SK-N-SH treated with all-trans-retinoic acid at 6 μM for 48 hours (cell line): Measurements from ENCODE around the gene JPT1.
"Not testable (repeated sequence)": the region's sequence is repeated elsewhere in the genome, so short reads cannot be mapped to it uniquely, and the experiment has no call there.

Source experiments
- ATAC-seq: fragments of 200-7000 bp; cut with Tn5 transposase; 3 replicates; pipeline ENCODE4 v1.9.1; 2020; ENCODE audit warnings: mild to moderate bottlenecking, moderate library complexity
- ARNTL ChIP-seq: fragments of 450-650 bp; formaldehyde crosslinking; IDR thresholded peaks from 2 replicates; pipeline ENCODE4 v1.5.0; 2020; ENCODE audit warnings: low read depth, mild to moderate bottlenecking, moderate library complexity, borderline replicate concordance
- BACH2 ChIP-seq: fragments of 250-450 bp; sonication (Bioruptor Pico); IDR thresholded peaks from 2 replicates; pipeline ENCODE4 v1.9.0; 2021; ENCODE audit warnings: mild to moderate bottlenecking, borderline replicate concordance
- CSDC2 ChIP-seq: fragments of 250-450 bp; sonication (Bioruptor Pico); IDR thresholded peaks from 2 replicates; pipeline ENCODE4 v1.5.0; 2020; ENCODE audit warnings: mild to moderate bottlenecking, moderate library complexity
- ESRRG ChIP-seq: fragments of 250-450 bp; sonication (Bioruptor Pico); IDR thresholded peaks from 2 replicates; pipeline ENCODE4 v1.6.1; 2021; ENCODE audit warnings: mild to moderate bottlenecking
- GLIS3 ChIP-seq: fragments of 250-450 bp; sonication (Bioruptor Pico); IDR thresholded peaks from 2 replicates; pipeline ENCODE4 v1.5.0; 2020; ENCODE audit warnings: mild to moderate bottlenecking, moderate library complexity
- ISL1 ChIP-seq: fragments of 250-450 bp; sonication (Bioruptor Pico); IDR thresholded peaks from 2 replicates; pipeline ENCODE4 v2.1.2; 2022; ENCODE audit warnings: mild to moderate bottlenecking, moderate library complexity
- PPARA ChIP-seq: fragments of 250-450 bp; sonication (Bioruptor Pico); IDR thresholded peaks from 2 replicates; pipeline ENCODE4 v1.5.0; 2020; ENCODE audit warnings: mild to moderate bottlenecking, borderline replicate concordance
- RARB ChIP-seq: fragments of 250-450 bp; sonication (Bioruptor Pico); IDR thresholded peaks from 2 replicates; pipeline ENCODE4 v1.8.0; 2021; ENCODE audit warnings: mild to moderate bottlenecking, moderate library complexity
- SNAI2 ChIP-seq: fragments of 250-450 bp; sonication (Bioruptor Pico); IDR thresholded peaks from 2 replicates; pipeline ENCODE4 v1.5.0; 2020; ENCODE audit warnings: mild to moderate bottlenecking, moderate library complexity
- TCF4 ChIP-seq: fragments of 250-450 bp; sonication (Bioruptor Pico); IDR thresholded peaks from 2 replicates; pipeline ENCODE4 v1.8.0; 2021; ENCODE audit warnings: mild to moderate bottlenecking, moderate library complexity, borderline replicate concordance
- TOX ChIP-seq: fragments of 250-450 bp; sonication (Bioruptor Pico); IDR thresholded peaks from 2 replicates; pipeline ENCODE4 v1.8.0; 2021; ENCODE audit warnings: mild to moderate bottlenecking, moderate library complexity, borderline replicate concordance
- ZC3H10 ChIP-seq: fragments of 250-450 bp; sonication (Bioruptor Pico); IDR thresholded peaks from 2 replicates; pipeline ENCODE4 v1.5.1; 2021; ENCODE audit warnings: mild to moderate bottlenecking, moderate library complexity
- ZFP3 ChIP-seq: fragments of 250-450 bp; sonication (Bioruptor Pico); IDR thresholded peaks from 2 replicates; pipeline ENCODE4 v1.5.0; 2020; ENCODE audit warnings: mild to moderate bottlenecking, moderate library complexity
- ZFP30 ChIP-seq: fragments of 450-650 bp; formaldehyde crosslinking; IDR thresholded peaks from 2 replicates; pipeline ENCODE4 v1.5.0; 2022; ENCODE audit warnings: mild to moderate bottlenecking, moderate library complexity
- ZNF565 ChIP-seq: fragments of 450-650 bp; formaldehyde crosslinking; conservative IDR thresholded peaks from 2 replicates; pipeline ENCODE4 v1.5.0; 2020; ENCODE audit warnings: low read depth, mild to moderate bottlenecking, moderate library complexity
- ZNF70 ChIP-seq: fragments of 450-650 bp; formaldehyde crosslinking; IDR thresholded peaks from 2 replicates; pipeline ENCODE4 v1.5.0; 2020; ENCODE audit warnings: mild to moderate bottlenecking, moderate library complexity
- ZNF8 ChIP-seq: fragments of 450-650 bp; formaldehyde crosslinking; IDR thresholded peaks from 2 replicates; pipeline ENCODE4 v1.5.0; 2020; ENCODE audit warnings: mild to moderate bottlenecking, moderate library complexity
- TF ChIP-seq, protein P1 (sequence below): fragments of 250-450 bp; sonication (Bioruptor Pico); IDR thresholded peaks from 2 replicates; pipeline ENCODE4 v1.5.0; 2020; ENCODE audit warnings: mild to moderate bottlenecking, moderate library complexity
- TF ChIP-seq, protein P2 (sequence below): fragments of 250-450 bp; sonication (Bioruptor Pico); IDR thresholded peaks from 2 replicates; pipeline ENCODE4 v1.8.0; 2021; ENCODE audit warnings: low read depth, mild to moderate bottlenecking, moderate library complexity, borderline replicate concordance
- TF ChIP-seq, protein P3 (sequence below): fragments of 250-450 bp; sonication (Bioruptor Pico); IDR thresholded peaks from 2 replicates; pipeline ENCODE4 v1.8.0; 2020; ENCODE audit warnings: mild to moderate bottlenecking, moderate library complexity, borderline replicate concordance
- TF ChIP-seq, protein P4 (sequence below): fragments of 250-450 bp; sonication (Bioruptor Pico); IDR thresholded peaks from 2 replicates; pipeline ENCODE4 v1.5.1; 2021; ENCODE audit warnings: mild to moderate bottlenecking, moderate library complexity

The JPT1 gene

DNA sequence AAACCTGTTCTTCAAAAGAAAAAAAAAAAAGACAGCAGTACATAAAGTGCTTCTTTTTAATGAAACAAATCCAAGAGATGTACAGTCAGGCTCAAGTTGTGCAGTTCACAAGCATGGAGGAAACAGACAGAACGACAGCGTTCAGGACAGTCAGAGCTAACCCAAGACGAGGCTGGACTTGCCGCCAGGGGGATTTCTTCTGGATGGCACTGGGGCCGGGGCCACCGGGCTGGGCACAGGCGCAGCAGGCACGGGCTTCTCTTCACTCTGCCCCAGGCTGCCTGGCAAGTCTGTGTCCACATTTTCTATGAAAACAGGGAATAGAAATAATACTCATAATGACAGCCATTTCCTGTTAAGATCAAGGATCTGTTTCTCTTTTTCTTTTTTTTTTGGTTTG is 18.4 kb downstream of the JPT1 start:
- no peak for ATAC-seq
- no peak for TF ChIP-seq PPARA (CRISPR knock-in tag)
- TF ChIP-seq RARB (CRISPR knock-in tag): no peak
- TF ChIP-seq ISL1: no peak
- TF ChIP-seq ESRRG (CRISPR knock-in tag): no peak
- TF ChIP-seq TCF4 (CRISPR knock-in tag): no peak
- no peak for TF ChIP-seq ZNF565 (CRISPR knock-in tag)
- TF ChIP-seq, protein P1, sequence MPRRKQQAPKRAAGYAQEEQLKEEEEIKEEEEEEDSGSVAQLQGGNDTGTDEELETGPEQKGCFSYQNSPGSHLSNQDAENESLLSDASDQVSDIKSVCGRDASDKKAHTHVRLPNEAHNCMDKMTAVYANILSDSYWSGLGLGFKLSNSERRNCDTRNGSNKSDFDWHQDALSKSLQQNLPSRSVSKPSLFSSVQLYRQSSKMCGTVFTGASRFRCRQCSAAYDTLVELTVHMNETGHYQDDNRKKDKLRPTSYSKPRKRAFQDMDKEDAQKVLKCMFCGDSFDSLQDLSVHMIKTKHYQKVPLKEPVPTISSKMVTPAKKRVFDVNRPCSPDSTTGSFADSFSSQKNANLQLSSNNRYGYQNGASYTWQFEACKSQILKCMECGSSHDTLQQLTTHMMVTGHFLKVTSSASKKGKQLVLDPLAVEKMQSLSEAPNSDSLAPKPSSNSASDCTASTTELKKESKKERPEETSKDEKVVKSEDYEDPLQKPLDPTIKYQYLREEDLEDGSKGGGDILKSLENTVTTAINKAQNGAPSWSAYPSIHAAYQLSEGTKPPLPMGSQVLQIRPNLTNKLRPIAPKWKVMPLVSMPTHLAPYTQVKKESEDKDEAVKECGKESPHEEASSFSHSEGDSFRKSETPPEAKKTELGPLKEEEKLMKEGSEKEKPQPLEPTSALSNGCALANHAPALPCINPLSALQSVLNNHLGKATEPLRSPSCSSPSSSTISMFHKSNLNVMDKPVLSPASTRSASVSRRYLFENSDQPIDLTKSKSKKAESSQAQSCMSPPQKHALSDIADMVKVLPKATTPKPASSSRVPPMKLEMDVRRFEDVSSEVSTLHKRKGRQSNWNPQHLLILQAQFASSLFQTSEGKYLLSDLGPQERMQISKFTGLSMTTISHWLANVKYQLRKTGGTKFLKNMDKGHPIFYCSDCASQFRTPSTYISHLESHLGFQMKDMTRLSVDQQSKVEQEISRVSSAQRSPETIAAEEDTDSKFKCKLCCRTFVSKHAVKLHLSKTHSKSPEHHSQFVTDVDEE (CRISPR knock-in tag): no peak
- no peak for TF ChIP-seq ZC3H10 (CRISPR knock-in tag)
- no peak for TF ChIP-seq ZNF8 (CRISPR knock-in tag)
- no peak for TF ChIP-seq TOX
- TF ChIP-seq ZFP30 (CRISPR knock-in tag): no peak
- no peak for TF ChIP-seq ARNTL (CRISPR knock-in tag)
- TF ChIP-seq, protein P2, sequence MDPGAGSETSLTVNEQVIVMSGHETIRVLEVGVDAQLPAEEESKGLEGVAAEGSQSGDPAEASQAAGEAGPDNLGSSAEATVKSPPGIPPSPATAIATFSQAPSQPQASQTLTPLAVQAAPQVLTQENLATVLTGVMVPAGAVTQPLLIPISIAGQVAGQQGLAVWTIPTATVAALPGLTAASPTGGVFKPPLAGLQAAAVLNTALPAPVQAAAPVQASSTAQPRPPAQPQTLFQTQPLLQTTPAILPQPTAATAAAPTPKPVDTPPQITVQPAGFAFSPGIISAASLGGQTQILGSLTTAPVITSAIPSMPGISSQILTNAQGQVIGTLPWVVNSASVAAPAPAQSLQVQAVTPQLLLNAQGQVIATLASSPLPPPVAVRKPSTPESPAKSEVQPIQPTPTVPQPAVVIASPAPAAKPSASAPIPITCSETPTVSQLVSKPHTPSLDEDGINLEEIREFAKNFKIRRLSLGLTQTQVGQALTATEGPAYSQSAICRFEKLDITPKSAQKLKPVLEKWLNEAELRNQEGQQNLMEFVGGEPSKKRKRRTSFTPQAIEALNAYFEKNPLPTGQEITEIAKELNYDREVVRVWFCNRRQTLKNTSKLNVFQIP (CRISPR knock-in tag): no peak
- TF ChIP-seq SNAI2 (CRISPR knock-in tag): no peak
- no peak for TF ChIP-seq GLIS3 (CRISPR knock-in tag)
- no peak for TF ChIP-seq ZNF70 (CRISPR knock-in tag)
- TF ChIP-seq, all 23 proteins: peak for 0

DNA sequence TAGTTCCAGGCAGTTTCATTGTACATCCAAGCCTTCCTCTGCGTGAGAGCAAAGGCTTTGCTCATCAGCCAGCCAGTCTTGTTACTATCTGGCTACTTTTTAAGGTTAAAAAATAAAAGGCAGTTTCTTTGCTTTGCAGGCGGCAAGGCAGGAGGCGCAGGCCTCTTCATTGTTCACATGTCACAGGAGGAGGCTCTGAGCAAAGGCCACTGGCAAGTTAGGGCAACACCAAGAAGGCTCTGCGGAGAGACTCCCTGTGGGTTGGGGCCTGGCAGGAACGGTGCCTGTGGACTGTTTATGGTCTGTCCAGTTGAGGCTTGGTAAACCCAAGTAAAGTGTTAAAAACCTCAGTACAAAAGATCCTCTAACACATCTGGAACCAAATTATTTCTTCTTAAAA is 18.9 kb downstream of the JPT1 start:
- TF ChIP-seq, protein P3, sequence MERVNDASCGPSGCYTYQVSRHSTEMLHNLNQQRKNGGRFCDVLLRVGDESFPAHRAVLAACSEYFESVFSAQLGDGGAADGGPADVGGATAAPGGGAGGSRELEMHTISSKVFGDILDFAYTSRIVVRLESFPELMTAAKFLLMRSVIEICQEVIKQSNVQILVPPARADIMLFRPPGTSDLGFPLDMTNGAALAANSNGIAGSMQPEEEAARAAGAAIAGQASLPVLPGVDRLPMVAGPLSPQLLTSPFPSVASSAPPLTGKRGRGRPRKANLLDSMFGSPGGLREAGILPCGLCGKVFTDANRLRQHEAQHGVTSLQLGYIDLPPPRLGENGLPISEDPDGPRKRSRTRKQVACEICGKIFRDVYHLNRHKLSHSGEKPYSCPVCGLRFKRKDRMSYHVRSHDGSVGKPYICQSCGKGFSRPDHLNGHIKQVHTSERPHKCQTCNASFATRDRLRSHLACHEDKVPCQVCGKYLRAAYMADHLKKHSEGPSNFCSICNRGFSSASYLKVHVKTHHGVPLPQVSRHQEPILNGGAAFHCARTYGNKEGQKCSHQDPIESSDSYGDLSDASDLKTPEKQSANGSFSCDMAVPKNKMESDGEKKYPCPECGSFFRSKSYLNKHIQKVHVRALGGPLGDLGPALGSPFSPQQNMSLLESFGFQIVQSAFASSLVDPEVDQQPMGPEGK (CRISPR knock-in tag): no peak
- TF ChIP-seq GLIS3 (CRISPR knock-in tag) (no peak), ARNTL (CRISPR knock-in tag) (no peak)
- ATAC-seq: no peak

DNA sequence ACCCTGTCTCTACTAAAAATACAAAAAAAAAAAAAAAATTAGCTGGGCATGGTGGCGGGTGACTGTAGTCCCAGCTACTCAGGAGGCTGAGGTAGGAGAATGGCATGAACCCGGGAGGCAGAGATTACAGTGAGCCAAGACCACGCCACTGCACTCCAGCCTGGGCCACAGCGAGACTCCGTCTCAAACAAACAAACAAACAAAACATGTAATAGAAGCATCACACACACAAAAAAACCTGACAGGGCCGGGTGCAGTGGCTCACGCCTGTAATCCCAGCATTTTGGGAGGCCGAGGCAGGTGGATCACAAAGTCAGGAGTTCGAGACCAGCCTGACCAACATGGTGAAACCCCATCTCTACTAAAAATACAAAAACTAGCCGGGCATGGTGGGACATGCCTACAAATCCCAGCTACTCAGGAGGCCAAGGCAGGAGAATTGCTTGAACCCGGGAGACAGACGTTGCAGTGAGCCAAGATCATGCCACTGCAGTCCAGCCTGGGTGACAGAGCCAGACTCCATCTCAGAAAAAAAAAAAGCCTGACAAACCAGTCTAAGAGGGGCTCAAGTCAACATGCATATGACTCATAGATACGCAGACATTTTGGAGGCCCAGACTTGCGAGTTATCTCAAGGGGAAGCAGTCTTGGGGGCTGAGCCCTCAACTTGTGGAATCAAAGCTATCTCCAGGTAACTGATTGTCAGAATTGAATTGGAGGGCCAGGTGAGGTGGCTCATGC is 20.5 kb downstream of the JPT1 start:
- not testable (repeated sequence) for ATAC-seq

DNA sequence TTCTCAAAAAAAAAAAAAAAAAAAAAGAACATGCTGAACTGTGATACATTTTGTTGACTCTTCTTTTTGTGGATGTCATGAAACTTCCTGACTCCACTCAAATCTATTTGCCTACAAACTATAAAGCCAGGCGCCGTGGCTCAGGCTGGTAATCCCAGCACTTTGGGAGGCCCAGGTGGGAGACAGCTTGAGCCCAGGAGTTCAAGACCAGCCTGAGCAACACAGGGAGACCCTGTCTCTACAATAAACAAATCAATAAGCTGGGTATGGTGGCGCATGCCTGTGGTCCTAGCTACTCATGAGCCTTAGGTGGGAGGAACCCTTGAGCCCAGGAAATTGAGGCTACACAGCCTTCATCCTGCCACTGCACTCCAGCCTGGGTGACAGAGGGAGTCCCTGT is 21.3 kb downstream of the JPT1 start:
- TF ChIP-seq, protein P4, sequence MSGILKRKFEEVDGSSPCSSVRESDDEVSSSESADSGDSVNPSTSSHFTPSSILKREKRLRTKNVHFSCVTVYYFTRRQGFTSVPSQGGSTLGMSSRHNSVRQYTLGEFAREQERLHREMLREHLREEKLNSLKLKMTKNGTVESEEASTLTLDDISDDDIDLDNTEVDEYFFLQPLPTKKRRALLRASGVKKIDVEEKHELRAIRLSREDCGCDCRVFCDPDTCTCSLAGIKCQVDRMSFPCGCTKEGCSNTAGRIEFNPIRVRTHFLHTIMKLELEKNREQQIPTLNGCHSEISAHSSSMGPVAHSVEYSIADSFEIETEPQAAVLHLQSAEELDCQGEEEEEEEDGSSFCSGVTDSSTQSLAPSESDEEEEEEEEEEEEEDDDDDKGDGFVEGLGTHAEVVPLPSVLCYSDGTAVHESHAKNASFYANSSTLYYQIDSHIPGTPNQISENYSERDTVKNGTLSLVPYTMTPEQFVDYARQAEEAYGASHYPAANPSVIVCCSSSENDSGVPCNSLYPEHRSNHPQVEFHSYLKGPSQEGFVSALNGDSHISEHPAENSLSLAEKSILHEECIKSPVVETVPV: no peak
- TF ChIP-seq RARB (CRISPR knock-in tag) (no peak), CSDC2 (CRISPR knock-in tag) (no peak), SNAI2 (CRISPR knock-in tag) (no peak), BACH2 (CRISPR knock-in tag) (no peak), ZFP3 (CRISPR knock-in tag) (no peak), ZNF70 (CRISPR knock-in tag) (no peak)
- ATAC-seq: no peak

DNA sequence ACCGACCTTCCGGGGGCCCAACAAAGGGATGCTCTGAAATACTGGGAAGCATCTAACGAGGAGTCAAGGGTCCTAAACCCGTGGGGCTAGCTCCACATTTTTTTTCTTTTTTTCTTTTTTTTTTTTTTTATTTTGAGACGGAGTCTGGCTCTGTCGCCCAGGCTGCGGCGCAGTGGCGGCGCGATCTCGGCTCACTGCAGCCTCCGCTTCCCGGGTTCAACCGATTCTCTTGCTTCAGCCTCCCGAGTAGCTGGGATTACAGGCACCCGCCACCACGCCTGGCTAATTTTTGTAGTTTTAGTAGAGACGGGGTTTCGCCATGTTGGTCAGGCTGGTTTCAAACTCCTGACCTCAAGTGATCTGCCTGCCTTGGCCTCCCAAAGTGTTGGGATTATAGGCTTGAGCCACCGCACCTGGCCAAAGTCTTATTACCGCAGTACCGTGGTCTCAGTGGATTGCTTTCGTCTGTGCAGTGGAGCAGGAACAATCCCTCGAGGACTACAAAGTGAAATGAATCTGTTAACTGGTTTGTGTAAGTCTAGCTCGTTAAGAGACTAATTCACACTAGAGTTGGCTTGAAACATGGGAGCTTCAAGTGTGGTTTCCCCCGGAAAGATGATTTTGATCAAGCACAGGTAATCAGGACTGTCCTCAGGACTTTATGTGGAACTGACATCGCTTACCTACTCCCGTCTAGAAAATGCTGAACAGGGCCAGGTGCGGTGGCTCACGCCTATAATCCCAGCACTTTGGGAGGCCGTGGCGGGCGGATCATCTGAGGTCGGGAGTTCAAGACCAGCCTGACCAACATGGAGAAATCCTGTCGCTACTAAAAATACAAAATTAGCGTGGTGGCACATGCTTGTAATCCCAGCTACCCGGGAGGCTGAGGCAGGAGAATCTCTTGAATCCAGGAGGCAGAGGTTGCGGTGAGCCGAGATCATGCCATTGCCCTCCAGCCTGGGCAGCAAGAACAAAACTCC is 22.0 kb downstream of the JPT1 start:
- not testable (repeated sequence) for ATAC-seq
